Endothelial cell of umbilical vein (primary cell): ENCODE data around the gene ETV6. TPM values are rescaled to one million over a fixed set of nuclear protein-coding genes. Genes with fewer than 3 reads are reported as not detected.

Source experiments
- BruUV-seq: library from RNA; stranded (reverse); fragments of 400-500 nt; replicated peaks from 2 replicates; lab custom pipeline; 2021; lab: Mats Ljungman, UMichigan
- CTCF ChIA-PET: fragments of 300-600, 350-600 bp; sonication (Branson Sonifier 250); formaldehyde crosslinking; loops from one replicate; lab custom pipeline; 2021; ENCODE audit warnings: antibody characterized with exemption, inconsistent platforms; lab: Charles Lee
- POLR2A ChIA-PET: fragments of 300-600, 350-600 bp; sonication (Branson Sonifier 250); formaldehyde crosslinking; loops from one replicate; lab custom pipeline; 2021; ENCODE audit warnings: antibody characterized with exemption, inconsistent platforms; lab: Charles Lee
- DNase-seq: peaks from one replicate; pipeline ENCODE4 v3.0.0-alpha.2; 2011; ENCODE audit warnings: low read depth, low spot score
- FAIRE-seq: peaks from 2 replicates; lab custom pipeline; 2011; peaks lifted over from hg19 to GRCh38; lab: Jason Lieb, UNC
- H2AFZ ChIP-seq: 2 replicates; pipeline ENCODE4 v1.6.0; 2012; ENCODE audit warnings: low read depth, low read length, control low read depth, inconsistent platforms
- H3K27ac ChIP-seq: 2 replicates; pipeline ENCODE4 v1.5.1; 2011; ENCODE audit warnings: low read depth, mild to moderate bottlenecking, control low read depth, low read length, moderate library complexity; ENCODE audit not compliant: insufficient read depth
- H3K27me3 ChIP-seq, 2 experiments: 2 replicates each; pipeline versions ENCODE4 v1.6.0 to v1.6.1; 2011; ENCODE audit warnings: low read length in 2 of 2, mixed read lengths in 1 of 2; ENCODE audit not compliant: control insufficient read depth in 2 of 2, insufficient read depth in 2 of 2
- H3K36me3 ChIP-seq, 2 experiments: 2 replicates in 1 of 2; 3 replicates in 1 of 2; pipeline ENCODE4 v1.5.1; 2011; ENCODE audit warnings: low read length in 2 of 2, mild to moderate bottlenecking in 1 of 2, moderate library complexity in 1 of 2; ENCODE audit not compliant: control insufficient read depth in 2 of 2, insufficient read depth in 2 of 2; ENCODE audit errors: extremely low read depth in 1 of 2
- H3K4me1 ChIP-seq: 3 replicates; pipeline ENCODE4 v1.5.1; 2011; ENCODE audit warnings: mild to moderate bottlenecking, low read length; ENCODE audit not compliant: control insufficient read depth, insufficient read depth; ENCODE audit errors: extremely low read depth
- H3K4me2 ChIP-seq: 2 replicates; pipeline ENCODE4 v1.6.1; 2011; ENCODE audit warnings: low read length, control low read depth, mixed read lengths; ENCODE audit not compliant: insufficient read depth
- H3K4me3 ChIP-seq, 3 experiments: fragments of 200-600 bp in 1 of 3; sonication (generic), shearing (Covaris generic) in 1 of 3; replicated peaks in 1 of 3; 2 replicates each; pipeline ENCODE4 v1.5.1; 2011 to 2016; ENCODE audit warnings: control low read depth in 3 of 3, low read length in 3 of 3, mild to moderate bottlenecking in 2 of 3, inconsistent platforms in 1 of 3, low read depth in 1 of 3, moderate library complexity in 1 of 3; ENCODE audit not compliant: insufficient read depth in 1 of 3
- H3K79me2 ChIP-seq: 2 replicates; pipeline ENCODE4 v1.6.0; 2012; ENCODE audit warnings: low read length, inconsistent platforms; ENCODE audit not compliant: control insufficient read depth, insufficient read depth
- H3K9ac ChIP-seq: replicated peaks from 2 replicates; pipeline ENCODE3; 2011; ENCODE audit warnings: low read length, control low read depth; ENCODE audit not compliant: insufficient read depth; ENCODE audit errors: extremely low read depth
- H3K9me1 ChIP-seq: replicated peaks from 3 replicates; pipeline ENCODE4 v1.6.0; 2011; ENCODE audit warnings: mild to moderate bottlenecking, low read length; ENCODE audit not compliant: control insufficient read depth, insufficient read depth; ENCODE audit errors: extremely low read depth
- H3K9me3 ChIP-seq: replicated peaks from 2 replicates; pipeline ENCODE4 v1.5.1; 2012; ENCODE audit warnings: low read length, inconsistent platforms; ENCODE audit not compliant: control insufficient read depth, insufficient read depth
- H4K20me1 ChIP-seq: replicated peaks from 2 replicates; pipeline ENCODE3; 2011; ENCODE audit warnings: mild to moderate bottlenecking, low read length; ENCODE audit not compliant: control insufficient read depth, insufficient read depth; ENCODE audit errors: extremely low read depth
- CTCF ChIP-seq, 2 donors: IDR thresholded peaks; 1 replicate in 1 of 2; 2 replicates in 1 of 2; pipeline ENCODE4 v1.5.1; 2011; ENCODE audit warnings: low read length in 2 of 2, mild to moderate bottlenecking in 2 of 2, moderate library complexity in 2 of 2, control low read depth in 1 of 2, inconsistent platforms in 1 of 2, low read depth in 1 of 2; ENCODE audit not compliant: insufficient read depth in 1 of 2; ENCODE audit errors: extremely low read depth in 1 of 2
- EZH2 ChIP-seq: IDR thresholded peaks from 2 replicates; pipeline ENCODE4 v1.6.1; 2012; ENCODE audit warnings: borderline replicate concordance, low read depth, mild to moderate bottlenecking, moderate library complexity, low read length, inconsistent platforms; ENCODE audit not compliant: severe bottlenecking
- FOS ChIP-seq: IDR thresholded peaks from 2 replicates; pipeline ENCODE4 v1.6.1; 2011; ENCODE audit warnings: mild to moderate bottlenecking, low read length, moderate library complexity, borderline replicate concordance; ENCODE audit not compliant: insufficient read depth
- GATA2 ChIP-seq: IDR thresholded peaks from 2 replicates; pipeline ENCODE4 v1.7.0; 2011; ENCODE audit warnings: low read depth, mild to moderate bottlenecking, moderate library complexity, mixed read lengths, low read length; ENCODE audit not compliant: insufficient read length, insufficient read depth
- JUN ChIP-seq: IDR thresholded peaks from 2 replicates; pipeline ENCODE4 v1.6.1; 2011; ENCODE audit warnings: borderline replicate concordance, low read depth; ENCODE audit not compliant: insufficient read length, insufficient read depth
- MAX ChIP-seq: IDR thresholded peaks from 2 replicates; pipeline ENCODE4 v1.6.1; 2011; ENCODE audit not compliant: insufficient read depth, insufficient read length
- MYC ChIP-seq: IDR thresholded peaks from one replicate; pipeline ENCODE4 v1.6.1; 2011; ENCODE audit warnings: mild to moderate bottlenecking, low read depth, low read length
- POLR2A ChIP-seq: IDR thresholded peaks from 2 replicates; pipeline ENCODE4 v1.6.1; 2012; ENCODE audit warnings: low read depth, mild to moderate bottlenecking, control low read depth, low read length
- POLR2AphosphoS5 ChIP-seq: IDR thresholded peaks from 2 replicates; pipeline ENCODE4 v1.6.1; 2012; ENCODE audit warnings: low read depth, mild to moderate bottlenecking, control low read depth, low read length, moderate library complexity; ENCODE audit not compliant: insufficient read depth
- dilution Hi-C: fragments of 300-500 bp; cut with MboI; formaldehyde crosslinking; loops from one replicate; pipeline ENCODE4 v1.15.0; 2019; ENCODE audit warnings: low sequenced_read_pairs; ENCODE audit not compliant: extremely low pct_ligation_motif_present
- intact Hi-C: fragments of 100-400 bp; cut with micrococcal nuclease; formaldehyde crosslinking; loops from one replicate; pipeline ENCODE4 v1.10.0; 2022
- polyA plus RNA-seq, 4 experiments: library from polyadenylated mRNA; depleted of rRNA in 3 of 4; stranded (reverse) in 3 of 4; unstranded in 1 of 4; fragments of >200 nt; gene quantifications; 2 replicates each; pipeline versions ENCODE4 v1.2.1 to v1.2.3, GENCODE V29; 2011 to 2012; ENCODE audit warnings: missing spikeins in 1 of 4
- total RNA-seq: library from RNA; stranded (reverse); gene quantifications from 2 replicates; pipeline ENCODE4 v1.2.3, GENCODE V29; 2021

Gene ETV6
- total and polyA plus RNA-seq, 2 donors (not counting 3 experiments of a cell fraction or from before 2014, with no cell fraction given) = 15.9 to 57.1 TPM

GRCh38 chr12:11822081-11822834 is 172.8 kb downstream of the ETV6 start:
- Histone ChIP-seq H3K27me3 (no peaks in the 10 kb centered on the region), H3K4me3 (no peak overlapping the region), H3K79me2 (peaks cover 2% of the 10 kb centered on the region), H3K27ac (peak overlapping the region; percentile 46), H3K9me1 (no peaks in the 10 kb centered on the region), H3K36me3 (peaks cover 0 to 2% of the 10 kb centered on the region in 2 experiments), H3K9me3 (no peaks in the 10 kb centered on the region), H3K9ac (peak overlapping the region; percentile 24), H4K20me1 (no peaks in the 10 kb centered on the region), H3K4me1 (peaks cover 16% of the 10 kb centered on the region), H3K4me2 (peak overlapping the region; percentile 11), H2AFZ (no peak overlapping the region)
- intact Hi-C loops = no loop called here
- dilution Hi-C loops = no loop called here
- BruUV-seq = no TSS peak
- FAIRE-seq = peak; percentile 89
- POLR2A ChIA-PET = no interaction called here
- CTCF ChIA-PET = interaction anchor here (0.7 to 1.2 kb wide), 4 partner anchors 13 to 241 kb away, joined by 3 to 5 read pairs (median 3); no protein-coding TSS in a partner anchor
- DNase-seq = peak; percentile 84
- TF ChIP-seq GATA2 (no peak), MYC (no peak), POLR2A (no peak)

GRCh38 chr12:11823043-11823442 is 173.6 kb downstream of the ETV6 start:
- Histone ChIP-seq H3K4me1 (peaks cover 16% of the 10 kb centered on the region), H2AFZ (no peak overlapping the region), H3K4me2 (no peak overlapping the region), H3K27me3 (no peaks in the 10 kb centered on the region), H3K27ac (peak overlapping the region; percentile 46), H3K36me3 (peaks cover 0 to 5% of the 10 kb centered on the region in 2 experiments), H4K20me1 (no peaks in the 10 kb centered on the region), H3K9ac (no peak overlapping the region), H3K79me2 (peaks cover 2% of the 10 kb centered on the region), H3K9me1 (no peaks in the 10 kb centered on the region), H3K4me3 (no peak overlapping the region), H3K9me3 (no peaks in the 10 kb centered on the region)
- no TSS peak for BruUV-seq
- DNase-seq = no peak
- dilution Hi-C loops = no loop called here
- TF ChIP-seq FOS (no peak), JUN (no peak), MYC (no peak), EZH2 (no peak), POLR2AphosphoS5 (no peak), GATA2 (no peak), CTCF (IDR thresholded peaks at IDR 0.05; ENCODE audit: extremely low read depth in 1 of 2, insufficient read depth in 1 of 2, low read depth in 1 of 2, low read length in 2 of 2) (no peak), POLR2A (no peak), MAX (no peak)
- ChIA-PET POLR2A (no interaction called here), CTCF (interaction anchor here (0.7 to 1.2 kb wide), 3 partner anchors 14 to 242 kb away, joined by 3 to 5 read pairs (median 3); no protein-coding TSS in a partner anchor)
- intact Hi-C loops = no loop called here
- FAIRE-seq = peak; percentile 24
